ENCODE measurements around the gene POLD1.

POLD1 gene

GRCh38 chr19:50418176-50419021 lies 34.3 kb downstream of the POLD1 start, which contains the start of gene SPIB:
SPIB (plus strand) TSS chr19:50418938; CDS start chr19:50418963, 25 bp downstream.
- Histone ChIP-seq H3K27me3 (ENCODE audit: low read depth, low read length) (no peaks in the 10 kb centered on the region), H3K36me3 (replicated peaks; ENCODE audit: low read depth, low read length) (peaks cover 51% of the 10 kb centered on the region), H3K9me3 (ENCODE audit: insufficient read depth, low read length) (0 out of 2 replicates have a peak, but pooled peaks cover 3% of the 10 kb centered on the region), H3K27ac (ENCODE audit: low read length) (peak within 1 kb of the TSS; percentile 91), H3K4me3 (ENCODE audit: low read length) (peak within 1 kb of the TSS; percentile 91), H2AFZ (ENCODE audit: low read depth, low read length) (no peak within 1 kb of the TSS), H3K4me1 (ENCODE audit: low read length) (peaks cover 77% of the 10 kb centered on the region), H3K9ac (ENCODE audit: low read length) (peak within 1 kb of the TSS; percentile 98), H3K4me2 (ENCODE audit: low read length) (peak within 1 kb of the TSS; percentile 94), H3K79me2 (ENCODE audit: low read length) (peaks cover 47% of the 10 kb centered on the region), H4K20me1 (ENCODE audit: insufficient read depth, low read length) (peaks cover 30% of the 10 kb centered on the region)
- TF ChIP-seq CTCF (IDR thresholded peaks at IDR 0.05; ENCODE audit: low read depth, low read length) (no peak), EZH2phosphoT487 (IDR thresholded peaks at IDR 0.05; ENCODE audit: low read depth) (no peak)

GRCh38 chr19:50419022-50419579 lies 35.0 kb downstream of the POLD1 start:
- Histone ChIP-seq H3K9ac (ENCODE audit: low read length) (peak overlapping the region; percentile 98), H3K9me3 (ENCODE audit: insufficient read depth, low read length) (0 out of 2 replicates have a peak, but pooled peaks cover 3% of the 10 kb centered on the region), H4K20me1 (ENCODE audit: insufficient read depth, low read length) (peaks cover 37% of the 10 kb centered on the region), H3K4me3 (ENCODE audit: low read length) (peak overlapping the region; percentile 91), H3K79me2 (ENCODE audit: low read length) (peaks cover 49% of the 10 kb centered on the region), H3K4me2 (ENCODE audit: low read length) (peak overlapping the region; percentile 94), H2AFZ (ENCODE audit: low read depth, low read length) (no peak overlapping the region), H3K4me1 (ENCODE audit: low read length) (peaks cover 78% of the 10 kb centered on the region), H3K27ac (ENCODE audit: low read length) (peak overlapping the region; percentile 91), H3K27me3 (ENCODE audit: low read depth, low read length) (no peaks in the 10 kb centered on the region), H3K36me3 (replicated peaks; ENCODE audit: low read depth, low read length) (peaks cover 51% of the 10 kb centered on the region)
- TF ChIP-seq CTCF (IDR thresholded peaks at IDR 0.05; ENCODE audit: low read depth, low read length) (no peak), EZH2phosphoT487 (IDR thresholded peaks at IDR 0.05; ENCODE audit: low read depth) (no peak)

- H3K9me3 ChIP-seq (ENCODE audit: insufficient read depth, low read length) = 0 out of 2 replicates have a peak, but pooled peaks cover 3% of the 10 kb centered on the region
- peaks cover 49% of the 10 kb centered on the region for H3K79me2 ChIP-seq (ENCODE audit: low read length)
- H2AFZ ChIP-seq (ENCODE audit: low read depth, low read length) = no peak overlapping the region
- peaks cover 73% of the 10 kb centered on the region for H3K4me1 ChIP-seq (ENCODE audit: low read length)
- H3K4me3 ChIP-seq (ENCODE audit: low read length) = peak overlapping the region; percentile 91
- peak overlapping the region; percentile 98 for H3K9ac ChIP-seq (ENCODE audit: low read length)
- H3K27ac ChIP-seq (ENCODE audit: low read length) = peak overlapping the region; percentile 91
- H3K27me3 ChIP-seq (ENCODE audit: low read depth, low read length) = no peaks in the 10 kb centered on the region
- H3K4me2 ChIP-seq (ENCODE audit: low read length) = peak overlapping the region; percentile 94
- H3K36me3 ChIP-seq (replicated peaks; ENCODE audit: low read depth, low read length) = peaks cover 50% of the 10 kb centered on the region
- TF ChIP-seq EZH2phosphoT487 (IDR thresholded peaks at IDR 0.05; ENCODE audit: low read depth) = no peak
- TF ChIP-seq CTCF (IDR thresholded peaks at IDR 0.05; ENCODE audit: low read depth, low read length) = no peak
- H4K20me1 ChIP-seq (ENCODE audit: insufficient read depth, low read length) = peaks cover 39% of the 10 kb centered on the region
These were observed 35.5 kb downstream of the POLD1 start for GRCh38 chr19:50419580-50420035.

- peaks cover 68% of the 10 kb centered on the region for H3K4me1 ChIP-seq (ENCODE audit: low read length)
- H3K4me3 ChIP-seq (ENCODE audit: low read length) = peak overlapping the region; percentile 91
- H3K79me2 ChIP-seq (ENCODE audit: low read length) = peaks cover 49% of the 10 kb centered on the region
These were observed 36.0 kb downstream of the POLD1 start for GRCh38 chr19:50420127-50420526.

More at GRCh38 chr19:50420127-50420526, 36.0 kb downstream of the POLD1 start:
- Histone ChIP-seq H3K9me3 (ENCODE audit: insufficient read depth, low read length) (0 out of 2 replicates have a peak, but pooled peaks cover 3% of the 10 kb centered on the region), H4K20me1 (ENCODE audit: insufficient read depth, low read length) (peaks cover 39% of the 10 kb centered on the region), H3K9ac (ENCODE audit: low read length) (peak overlapping the region; percentile 98), H3K27ac (ENCODE audit: low read length) (peak overlapping the region; percentile 91), H3K4me2 (ENCODE audit: low read length) (peak overlapping the region; percentile 94), H3K27me3 (ENCODE audit: low read depth, low read length) (no peaks in the 10 kb centered on the region), H2AFZ (ENCODE audit: low read depth, low read length) (no peak overlapping the region), H3K36me3 (replicated peaks; ENCODE audit: low read depth, low read length) (peaks cover 52% of the 10 kb centered on the region)
- TF ChIP-seq EZH2phosphoT487 (IDR thresholded peaks at IDR 0.05; ENCODE audit: low read depth) (no peak), CTCF (IDR thresholded peaks at IDR 0.05; ENCODE audit: low read depth, low read length) (no peak)

Data from OCI-LY3 (cell line).